ENCODE data around the gene GCGR. TPM values are rescaled to one million over a fixed set of nuclear protein-coding genes. Genes with fewer than 3 reads are reported as not detected.

The GCGR gene
- polyA plus RNA-seq, 1 of the 3 experiments (the other 2 are of a cell fraction): not detected

GRCh38 chr17:81843713-81844326, 39.9 kb downstream of the GCGR start:
- no peaks in the 10 kb centered on the region for H3K27me3 ChIP-seq (ENCODE audit: insufficient read depth)
- H4K20me1 ChIP-seq (ENCODE audit: insufficient read depth): no peaks in the 10 kb centered on the region; the same call in 1 of the 2 replicates
- ChIA-PET CTCF (interaction anchor here (1.0 to 2.6 kb wide), 6 partner anchors 9 to 187 kb away, joined by 3 to 11 read pairs (median 4); partner anchors contain the start of gene MCRIP1), POLR2A (no interaction called here)
- peaks cover 37% of the 10 kb centered on the region for H3F3A ChIP-seq (replicated peaks; ENCODE audit: insufficient read depth)
- no peaks in the 10 kb centered on the region for H3K9me3 ChIP-seq
- H3K4me2 ChIP-seq: no peak overlapping the region
- no peak for DNase-seq
- H3K79me2 ChIP-seq (ENCODE audit: insufficient read depth): no peaks in the 10 kb centered on the region; the same call in 1 of the 2 replicates
- H3K9ac ChIP-seq: no peak overlapping the region
- H3K4me1 ChIP-seq (ENCODE audit: control insufficient read depth in 1 of 2, insufficient read depth in 2 of 2, low read depth in 1 of 2, low read length in 1 of 2): no peaks in the 10 kb centered on the region
- H3K36me3 ChIP-seq (replicated peaks in 1 of 2; ENCODE audit: control insufficient read depth in 1 of 2, insufficient read depth in 2 of 2, low read length in 1 of 2): peaks cover 47 to 51% of the 10 kb centered on the region in 2 experiments
- WGBS (ENCODE audit: low lambda C conversion rate): 96% methylated on average over 29 of the region's 30 CpGs
- H3K27ac ChIP-seq (ENCODE audit: low read depth in 2 of 2, low read length in 1 of 2): no peak overlapping the region
- H2AFZ ChIP-seq (ENCODE audit: low read depth): no peak overlapping the region
- H3K9me2 ChIP-seq: no peaks in the 10 kb centered on the region
- TF ChIP-seq MEF2A (IDR thresholded peaks at IDR 0.05; ENCODE audit: borderline replicate concordance, low read depth) (no peak), ELF1 (IDR thresholded peaks at IDR 0.05) (no peak), POLR2AphosphoS5 (IDR thresholded peaks at IDR 0.05; ENCODE audit: low read depth, low read length) (no peak), TCF12 (IDR thresholded peaks at IDR 0.05) (no peak), USF1 (IDR thresholded peaks at IDR 0.05; ENCODE audit: borderline replicate concordance, low read depth) (no peak), FOXJ3 (CRISPR knock-in tag; IDR thresholded peaks at IDR 0.05) (no peak), RXRA (IDR thresholded peaks at IDR 0.05; ENCODE audit: borderline replicate concordance, low read depth) (no peak), YY1 (IDR thresholded peaks at IDR 0.05; ENCODE audit: low read depth) (no peak), FOXM1 (IDR thresholded peaks at IDR 0.05; ENCODE audit: low read depth) (no peak), GATA2 (CRISPR knock-in tag; IDR thresholded peaks at IDR 0.05) (no peak), TAF1 (IDR thresholded peaks at IDR 0.05; ENCODE audit: borderline replicate concordance, low read depth, low read length) (no peak), USF2 (IDR thresholded peaks at IDR 0.05; ENCODE audit: borderline replicate concordance, low read depth, low read length) (no peak), FOSL2 (IDR thresholded peaks at IDR 0.05; ENCODE audit: borderline replicate concordance, low read depth) (no peak), CTCF (IDR thresholded peaks at IDR 0.05) (no peak), ZBTB33 (IDR thresholded peaks at IDR 0.05; ENCODE audit: borderline replicate concordance, low read depth) (no peak), REST (IDR thresholded peaks at IDR 0.05; ENCODE audit: low read depth, low read length) (no peak), MAX (IDR thresholded peaks at IDR 0.05; ENCODE audit: low read depth) (no peak), RCOR1 (IDR thresholded peaks at IDR 0.05; ENCODE audit: low read length) (no peak)
- H3K4me3 ChIP-seq (ENCODE audit: low read depth in 2 of 2, low read length in 1 of 2): no peak overlapping the region

Measured in SK-N-SH (cell line).